Measurements from ENCODE around the gene PRSS2. TPM values are rescaled to one million over a fixed set of nuclear protein-coding genes. Genes with fewer than 3 reads are reported as not detected.

The PRSS2 gene
- total RNA-seq (2022; extraction: Qiagen RNA extraction; ENCODE audit: low read depth) = not detected in 5 replicates

GRCh38 chr7:142770661-142771352, at the start of gene PRSS2:
TSS of gene PRSS2 (plus strand) at chr7:142770970. CDS start at chr7:142770983, 13 bp downstream.

DNA sequence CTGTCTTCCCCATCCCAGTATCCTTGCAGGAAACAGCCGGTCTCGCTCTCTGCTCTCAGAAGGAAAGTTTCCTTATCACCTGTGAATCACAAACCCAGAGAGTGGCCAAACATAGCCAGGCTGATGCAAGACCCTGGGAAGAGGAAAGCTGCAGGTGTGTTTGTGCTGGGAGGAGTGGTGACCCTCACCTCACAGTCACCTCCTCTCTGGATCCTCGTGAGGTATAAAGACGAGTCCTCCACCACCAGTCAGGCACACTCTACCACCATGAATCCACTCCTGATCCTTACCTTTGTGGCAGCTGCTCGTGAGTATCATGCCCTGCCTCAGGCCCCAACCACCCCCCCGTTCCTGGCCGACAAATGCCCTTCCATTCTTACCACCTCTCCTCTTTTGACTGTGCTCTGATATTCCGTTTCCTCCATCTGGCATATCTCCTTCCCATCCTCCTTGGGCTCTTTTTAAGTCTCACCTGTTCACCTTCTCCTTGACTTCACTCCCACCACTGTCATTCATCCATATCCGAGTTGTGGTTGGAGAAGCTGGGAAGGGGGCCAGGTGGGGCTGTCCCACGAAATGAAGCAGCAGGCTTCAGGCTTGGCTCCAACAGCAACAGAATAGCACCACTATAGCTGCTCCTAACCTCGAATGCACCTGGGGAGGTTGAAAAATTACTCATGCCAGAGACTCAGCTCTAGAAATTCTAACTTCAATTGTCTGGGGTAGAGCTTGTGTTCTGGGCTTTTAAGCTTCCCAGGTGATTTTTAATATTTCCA, 21.4 kb upstream of the PRSS2 start, which contains the start of gene PRSS1:
PRSS1 (plus strand) TSS at position 255 of the 776 bp plus-strand sequence; CDS start at position 268, 13 bp downstream.

Other genes with a start within 250 kb of the PRSS2 start
- gene PRSS1, start 21.5 kb upstream of the PRSS2 start, total RNA-seq (2022; extraction: Qiagen RNA extraction; ENCODE audit: low read depth) = not detected in 5 replicates
- 0.35 to 0.98 TPM (median 0.57 TPM) in 5 replicates for gene EPHB6, start 84.1 kb downstream of the PRSS2 start, total RNA-seq (2022; extraction: Qiagen RNA extraction; ENCODE audit: low read depth)
- gene TRPV6, start 114.8 kb downstream of the PRSS2 start, total RNA-seq (2022; extraction: Qiagen RNA extraction; ENCODE audit: low read depth) = not detected in 5 replicates
- not detected in 5 replicates for gene TRPV5, start 162.8 kb downstream of the PRSS2 start, total RNA-seq (2022; extraction: Qiagen RNA extraction; ENCODE audit: low read depth)
- gene LLCFC1, start 168.5 kb downstream of the PRSS2 start, total RNA-seq (2022; extraction: Qiagen RNA extraction; ENCODE audit: low read depth) = not detected in 5 replicates
- gene KEL, start 191.4 kb downstream of the PRSS2 start, total RNA-seq (2022; extraction: Qiagen RNA extraction; ENCODE audit: low read depth) = not detected in 5 replicates

Data from A549 treated with GW870086 at 1 μM for 4 hours (cell line).